Thoracic aorta (tissue), 2 donors: Measurements from ENCODE around the gene ABCA10. TPM values are rescaled to one million over a fixed set of nuclear protein-coding genes. Genes with fewer than 3 reads are reported as not detected.

Experiments used
- ATAC-seq: fragments of 150-250 bp; one replicate; pipeline ENCODE4 v1.8.0; 2017; ENCODE audit warnings: low read depth; ENCODE audit not compliant: insufficient number of reproducible peaks, low FRiP score
- DNase-seq: peaks from one replicate; pipeline ENCODE4 v3.0.0-alpha.2; 2020; ENCODE audit warnings: low spot score
- H3K27ac ChIP-seq, 2 donors: fragments of 200-600 bp; sonication (generic); 1 replicate in 1 of 2; 2 replicates in 1 of 2; pipeline ENCODE4 v1.5.1; 2016; ENCODE audit warnings: mild to moderate bottlenecking in 2 of 2, moderate library complexity in 2 of 2
- H3K27me3 ChIP-seq: fragments of 200-600 bp; sonication (generic); replicated peaks from 2 replicates; pipeline ENCODE4 v1.6.0; 2016; ENCODE audit warnings: mild to moderate bottlenecking; ENCODE audit not compliant: insufficient read depth
- H3K36me3 ChIP-seq: fragments of 200-600 bp; sonication (generic); one replicate; pipeline ENCODE4 v1.5.1; 2016
- H3K4me1 ChIP-seq, 2 donors: fragments of 200-600 bp; sonication (generic); 1 replicate in 1 of 2; 2 replicates in 1 of 2; pipeline versions ENCODE4 v1.5.1 to v1.6.0; 2016; ENCODE audit warnings: low read depth in 2 of 2, mild to moderate bottlenecking in 1 of 2; ENCODE audit not compliant: control insufficient read depth in 1 of 2
- H3K4me3 ChIP-seq: fragments of 200-600 bp; sonication (generic); 2 replicates; pipeline ENCODE4 v1.5.1; 2016; ENCODE audit warnings: mild to moderate bottlenecking
- H3K9me3 ChIP-seq: fragments of 200-600 bp; sonication (generic); 2 replicates; pipeline ENCODE4 v1.5.1; 2016
- CTCF ChIP-seq: fragments of 200-600 bp; sonication (generic); IDR thresholded peaks from one replicate; pipeline ENCODE4 v1.5.1; 2019; ENCODE audit warnings: antibody characterized with exemption
- total RNA-seq, 2 donors: library from RNA; depleted of rRNA; stranded (reverse); fragments of >200 nt; gene quantifications; one replicate each; pipeline versions ENCODE4 v1.1.0 to v1.2.3, GENCODE V29; 2016

Gene ABCA10
- total RNA-seq, 2 donors from 2014 or later = 3.2 to 4.5 TPM

GRCh38 chr17:69246726-69247375 lies 18.2 kb upstream of the ABCA10 start:
- H3K27ac ChIP-seq = no peak overlapping the region
- no peak overlapping the region for H3K4me3 ChIP-seq
- no peaks in the 10 kb centered on the region for H3K4me1 ChIP-seq
- no peak for ATAC-seq
- no peaks in the 10 kb centered on the region for H3K27me3 ChIP-seq
- DNase-seq = no peak
- no peaks in the 10 kb centered on the region for H3K9me3 ChIP-seq
- peak; percentile 56 for TF ChIP-seq CTCF
- H3K36me3 ChIP-seq = no peaks in the 10 kb centered on the region

- DNase-seq = no peak
- H3K27me3 ChIP-seq = no peaks in the 10 kb centered on the region
- no peaks in the 10 kb centered on the region for H3K36me3 ChIP-seq
- no peak for ATAC-seq
- H3K4me3 ChIP-seq = no peak overlapping the region
- no peak overlapping the region for H3K27ac ChIP-seq
- no peaks in the 10 kb centered on the region for H3K9me3 ChIP-seq
- no peak for TF ChIP-seq CTCF
- H3K4me1 ChIP-seq = no peaks in the 10 kb centered on the region
Observed at GRCh38 chr17:69246202-69246601, 17.6 kb upstream of the ABCA10 start.

GRCh38 chr17:69245617-69246016 lies 17.0 kb upstream of the ABCA10 start:
- Histone ChIP-seq H3K4me3 (no peak overlapping the region), H3K4me1 (no peaks in the 10 kb centered on the region), H3K27me3 (no peaks in the 10 kb centered on the region), H3K36me3 (no peaks in the 10 kb centered on the region), H3K9me3 (no peaks in the 10 kb centered on the region), H3K27ac (no peak overlapping the region)
- no peak for TF ChIP-seq CTCF
- DNase-seq (no peak), ATAC-seq (no peak)

GRCh38 chr17:69239611-69240600 lies 11.3 kb upstream of the ABCA10 start:
- H3K4me3 ChIP-seq = no peak overlapping the region
- no peak for DNase-seq
- TF ChIP-seq CTCF = no peak
- no peaks in the 10 kb centered on the region for H3K36me3 ChIP-seq
- H3K9me3 ChIP-seq = no peaks in the 10 kb centered on the region
- no peak overlapping the region for H3K27ac ChIP-seq
- H3K27me3 ChIP-seq = no peaks in the 10 kb centered on the region
- no peak for ATAC-seq
- H3K4me1 ChIP-seq = no peaks in the 10 kb centered on the region

- H3K4me3 ChIP-seq = no peak overlapping the region
- DNase-seq (no peak), ATAC-seq (no peak)
- peaks cover 7% of the 10 kb centered on the region for H3K9me3 ChIP-seq
- H3K27ac ChIP-seq = no peak overlapping the region
- H3K36me3 ChIP-seq = no peaks in the 10 kb centered on the region
- H3K27me3 ChIP-seq = no peaks in the 10 kb centered on the region
- H3K4me1 ChIP-seq = no peaks in the 10 kb centered on the region
- no peak for TF ChIP-seq CTCF
Observed at GRCh38 chr17:69236946-69237345, 8.3 kb upstream of the ABCA10 start.
